KG1 (cell line): ENCODE results near the gene CD83.
"Not testable (repeated sequence)": the region's sequence is repeated elsewhere in the genome, so short reads cannot be mapped to it uniquely, and the experiment has no call there.

Experiments used
- DNase-seq: peaks from one replicate; lab custom pipeline; 2025; lab: John Stamatoyannopoulos, UW

Gene CD83

GRCh38 chr6:14149739-14150130 is 32.2 kb downstream of the CD83 start:
- no peak for DNase-seq

GRCh38 chr6:14151300-14151699 is 33.7 kb downstream of the CD83 start:
- not testable (repeated sequence) for DNase-seq

GRCh38 chr6:14151773-14152172 is 34.2 kb downstream of the CD83 start:
- DNase-seq, result no peak

GRCh38 chr6:14153228-14153627 is 35.7 kb downstream of the CD83 start:
- DNase-seq, result no peak

GRCh38 chr6:14159090-14159489 is 41.5 kb downstream of the CD83 start:
- no peak for DNase-seq

GRCh38 chr6:14162826-14163225 is 45.3 kb downstream of the CD83 start:
- no peak for DNase-seq

- no peak for DNase-seq
Measured at GRCh38 chr6:14165091-14165490, 47.5 kb downstream of the CD83 start.

GRCh38 chr6:14166839-14167238 is 49.3 kb downstream of the CD83 start:
- no peak for DNase-seq

- DNase-seq, result no peak
Measured at GRCh38 chr6:14170128-14170527, 52.6 kb downstream of the CD83 start.

GRCh38 chr6:14172562-14172961 is 55.0 kb downstream of the CD83 start:
- DNase-seq, result no peak

GRCh38 chr6:14174226-14174625 is 56.7 kb downstream of the CD83 start:
- no peak for DNase-seq

- no peak for DNase-seq
Measured at GRCh38 chr6:14174996-14175395, 57.4 kb downstream of the CD83 start.

- no peak for DNase-seq
Measured at GRCh38 chr6:14176429-14176828, 58.9 kb downstream of the CD83 start.

- no peak for DNase-seq
Measured at GRCh38 chr6:14177413-14178082, 60.0 kb downstream of the CD83 start.

GRCh38 chr6:14178083-14178445 is 60.5 kb downstream of the CD83 start:
- DNase-seq, result no peak

- no peak for DNase-seq
Measured at GRCh38 chr6:14180609-14181008, 63.0 kb downstream of the CD83 start.

GRCh38 chr6:14182916-14183315 is 65.3 kb downstream of the CD83 start:
- no peak for DNase-seq
